Measurements from ENCODE around the gene ADAM29.
"Not testable (repeated sequence)": the region's sequence is repeated elsewhere in the genome, so short reads cannot be mapped to it uniquely, and the experiment has no call there.

The ADAM29 gene

DNA sequence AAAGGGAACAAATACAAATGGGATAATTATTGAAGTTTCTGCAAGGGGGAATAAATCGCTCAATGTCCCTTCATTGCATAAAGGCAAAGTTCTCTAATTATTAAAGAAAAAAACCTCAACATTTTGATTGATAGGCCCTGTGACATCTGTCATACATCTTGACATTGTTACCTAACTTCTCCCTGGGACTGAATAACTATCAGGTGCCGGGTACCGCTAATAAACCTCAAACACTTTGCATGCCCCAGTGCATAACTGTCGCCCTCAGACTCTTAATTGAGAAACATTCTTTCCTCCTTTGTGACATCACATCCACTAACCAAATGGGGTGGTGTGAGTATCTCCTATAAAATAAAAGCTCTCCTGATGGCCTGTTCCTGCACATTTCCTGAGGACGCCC is at the start of gene ADAM29:
Gene ADAM29, plus strand, starts transcription at position 301 of the 400 bp plus-strand sequence. CDS start 57,168 bp downstream, outside the sequence.
- no peak for DNase-seq

DNA sequence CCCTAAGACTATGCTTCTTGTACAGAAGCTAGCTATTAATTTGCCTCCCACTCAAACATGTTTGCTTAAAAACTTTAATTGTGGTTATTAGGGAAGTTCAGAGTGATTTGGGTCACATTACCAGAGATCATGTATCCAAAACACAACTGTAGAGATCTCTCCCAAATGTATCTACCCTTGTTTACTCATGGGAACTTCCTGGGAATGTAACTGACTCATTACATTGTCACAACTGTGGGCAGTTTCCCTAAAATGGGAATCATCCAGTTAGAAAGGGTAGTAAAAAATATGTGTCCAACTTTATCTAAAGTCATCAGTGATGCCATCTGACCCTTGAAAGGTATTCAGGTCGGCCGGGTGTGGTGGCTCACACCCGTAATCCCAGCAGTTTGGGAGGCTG is 48.8 kb upstream of the ADAM29 start:
- DNase-seq = peak in 1 of 3 donors; percentile 0

DNA sequence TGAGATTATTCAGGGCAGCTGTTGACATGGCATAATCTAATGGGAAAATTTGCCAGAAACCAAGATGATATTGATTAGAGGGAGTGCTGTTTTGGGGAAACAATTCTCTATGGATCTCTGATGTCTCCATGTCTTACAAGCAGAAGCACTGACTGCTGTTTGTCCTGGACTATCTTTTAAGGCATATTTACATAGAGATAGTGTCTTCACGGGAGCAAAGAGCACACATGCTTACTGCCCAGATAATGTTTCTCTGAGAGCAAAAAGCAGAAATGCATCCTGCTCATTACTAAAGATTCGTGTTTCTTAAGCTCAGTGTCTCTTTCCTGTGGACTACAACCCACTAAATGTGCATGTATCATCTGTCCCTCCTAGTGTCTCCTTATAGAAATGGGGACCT is 47.8 kb upstream of the ADAM29 start:
- no peak for DNase-seq

- DNase-seq = no peak
Measured at GRCh38 chr4:174871407-174871806, 46.8 kb upstream of the ADAM29 start.

DNA sequence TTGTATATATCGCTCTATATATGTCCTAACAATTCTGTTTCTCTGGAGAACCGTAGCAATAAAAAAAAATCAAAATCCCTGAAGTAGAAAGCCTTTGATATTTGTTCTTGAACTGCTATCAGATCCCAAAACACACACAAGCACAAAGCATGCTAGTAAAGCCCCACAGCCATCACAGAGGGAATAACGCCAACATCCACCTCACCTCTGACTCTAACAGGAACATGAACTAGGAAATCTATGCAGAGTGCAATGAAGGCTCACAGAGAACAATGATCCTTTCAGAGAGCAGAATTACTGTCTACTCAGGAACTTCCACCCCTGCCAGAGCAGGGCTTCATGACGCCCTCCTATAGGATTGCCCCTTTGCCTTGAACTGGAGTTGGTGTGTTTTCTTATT is 45.0 kb upstream of the ADAM29 start:
- DNase-seq = not testable (repeated sequence)

DNA sequence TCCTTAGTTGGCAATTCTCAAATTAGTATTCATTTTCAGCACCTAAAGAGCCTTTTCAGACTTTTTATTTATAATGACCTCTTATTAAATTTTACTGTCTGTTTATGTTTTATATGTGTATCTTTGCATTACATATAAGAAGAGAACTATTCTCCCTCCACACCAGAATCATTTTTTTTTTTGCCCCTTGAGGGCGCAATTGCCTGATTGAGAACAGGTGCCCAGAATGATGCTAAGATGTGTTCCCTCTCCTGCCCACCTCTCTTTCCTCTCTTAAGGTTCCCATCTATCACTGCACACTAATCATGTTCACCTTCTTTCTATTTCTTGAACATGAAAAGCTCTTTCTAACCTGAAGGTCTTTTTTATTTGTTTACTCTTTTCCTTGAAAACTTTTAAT is 44.2 kb upstream of the ADAM29 start:
- DNase-seq = no peak

DNA sequence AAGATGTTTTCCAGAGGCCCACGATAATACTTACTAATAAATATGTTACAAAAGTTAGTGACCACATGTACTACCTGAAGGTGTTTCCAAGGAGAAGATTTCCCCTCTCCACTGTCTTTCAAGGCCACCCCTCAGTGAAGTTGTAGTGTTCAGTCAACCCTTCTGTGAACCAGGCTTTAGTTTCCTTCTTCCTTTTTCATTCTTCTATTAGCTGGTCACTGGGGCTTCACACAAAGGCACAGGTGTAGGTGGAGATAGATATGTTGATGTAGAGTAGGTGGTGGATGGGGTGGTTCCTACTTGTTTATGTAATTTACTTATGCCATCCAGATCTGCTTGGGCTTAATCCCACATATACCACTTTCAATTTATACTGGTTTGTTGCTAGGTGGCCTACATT is 43.3 kb upstream of the ADAM29 start:
- no peak for DNase-seq

DNA sequence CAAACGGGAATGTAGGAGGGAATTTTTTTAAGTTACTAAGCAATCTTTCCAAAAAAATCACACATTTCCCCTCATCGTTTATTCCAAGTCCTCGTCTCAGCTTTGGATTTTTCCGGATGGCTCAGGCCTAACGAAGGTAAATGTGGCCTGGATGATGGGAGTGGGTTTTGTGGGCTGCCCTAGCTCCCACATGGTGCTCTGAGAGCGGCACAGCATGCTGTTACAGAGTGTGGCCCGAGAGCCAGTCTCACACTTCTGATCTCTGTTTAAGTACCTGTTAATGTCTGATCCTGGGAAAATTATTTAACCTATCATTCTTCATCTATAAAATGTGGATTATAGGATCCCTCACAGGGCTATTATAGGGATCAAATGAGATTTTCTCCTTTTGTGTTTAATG is 38.2 kb upstream of the ADAM29 start:
- no peak for DNase-seq

DNA sequence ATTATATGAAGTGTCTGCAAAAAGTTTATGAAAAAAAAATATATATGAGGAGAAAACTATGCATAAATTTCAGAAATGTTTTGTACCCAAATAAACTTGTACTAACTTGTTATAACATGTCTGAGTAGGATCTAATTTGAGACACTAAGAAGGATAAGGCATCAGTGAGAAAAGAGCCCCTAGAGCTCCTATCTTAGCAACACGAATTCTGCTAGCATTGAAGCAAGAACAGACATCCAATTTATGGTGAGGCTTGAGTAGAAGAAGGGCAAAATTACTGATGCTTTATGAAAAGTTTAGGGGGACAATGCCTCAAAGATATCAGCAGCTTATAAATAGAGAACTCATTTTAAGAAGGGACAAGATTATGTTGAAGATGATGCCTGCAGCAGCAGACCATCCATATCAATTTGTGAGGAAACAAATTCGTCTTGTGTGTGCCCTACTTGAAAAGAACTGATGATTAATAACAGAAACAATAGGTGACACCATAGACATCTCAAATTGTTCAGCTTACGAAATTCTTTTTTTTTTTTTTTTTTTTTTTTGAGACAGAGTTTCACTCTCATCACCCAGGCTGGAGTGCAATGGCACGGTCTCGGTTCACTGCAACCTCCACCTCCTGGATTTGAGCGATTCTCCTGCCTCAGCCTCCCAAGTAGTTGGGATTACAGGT is 35.7 kb upstream of the ADAM29 start:
- DNase-seq = no peak

DNA sequence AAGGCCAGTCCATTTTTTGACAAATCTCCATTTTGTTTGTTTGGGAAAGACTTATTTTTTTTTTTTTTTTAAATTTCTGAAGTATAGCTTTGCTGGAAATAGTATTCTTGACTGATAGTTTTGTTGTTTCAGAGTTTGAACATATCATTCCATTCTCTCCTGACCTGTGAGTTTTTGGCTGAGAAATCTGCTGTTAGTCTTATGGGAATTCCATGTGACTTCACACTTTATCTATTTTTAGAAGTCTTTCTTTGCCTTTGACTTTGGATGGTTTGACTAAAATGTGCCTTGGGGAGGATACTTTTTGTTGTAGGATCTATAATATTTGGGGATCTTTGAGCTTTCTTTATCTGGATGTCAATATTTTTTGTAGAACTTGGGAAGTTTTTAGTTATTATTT is 10.7 kb upstream of the ADAM29 start:
- no peak for DNase-seq

GRCh38 chr4:174910271-174910670 is 7.9 kb upstream of the ADAM29 start:
- DNase-seq = no peak

DNA sequence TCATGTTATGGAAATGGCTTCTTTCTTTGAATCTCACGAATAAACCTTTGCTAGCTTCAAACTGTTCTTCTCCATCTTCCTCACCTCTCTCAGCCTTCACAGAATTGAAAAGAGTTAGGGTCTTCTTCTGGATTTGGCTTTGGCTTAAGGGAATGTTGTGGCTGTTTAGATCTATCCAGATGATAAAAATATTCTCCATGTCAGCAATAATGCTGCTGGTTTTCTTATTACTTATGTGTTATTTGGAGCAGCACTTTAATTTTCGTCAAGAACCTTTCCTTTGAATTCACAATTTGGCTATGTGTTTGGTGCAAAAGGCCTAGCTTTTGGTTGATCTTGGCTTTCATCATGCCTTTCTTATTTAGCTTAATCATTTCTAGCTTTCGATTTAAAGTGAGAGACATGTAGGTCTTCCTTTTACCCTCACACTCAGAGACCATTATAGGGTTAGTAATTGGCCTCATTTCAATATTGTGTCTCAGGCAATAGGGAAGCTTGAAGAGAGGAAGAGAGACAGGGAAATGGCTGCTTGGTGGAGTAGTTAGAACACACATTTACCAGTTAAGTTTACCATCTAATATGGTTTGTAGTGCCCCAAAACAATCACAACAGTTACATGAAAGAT is 5.1 kb upstream of the ADAM29 start:
- DNase-seq = no peak

GRCh38 chr4:174919886-174920423 is 1.8 kb downstream of the ADAM29 start:
- DNase-seq = no peak

DNA sequence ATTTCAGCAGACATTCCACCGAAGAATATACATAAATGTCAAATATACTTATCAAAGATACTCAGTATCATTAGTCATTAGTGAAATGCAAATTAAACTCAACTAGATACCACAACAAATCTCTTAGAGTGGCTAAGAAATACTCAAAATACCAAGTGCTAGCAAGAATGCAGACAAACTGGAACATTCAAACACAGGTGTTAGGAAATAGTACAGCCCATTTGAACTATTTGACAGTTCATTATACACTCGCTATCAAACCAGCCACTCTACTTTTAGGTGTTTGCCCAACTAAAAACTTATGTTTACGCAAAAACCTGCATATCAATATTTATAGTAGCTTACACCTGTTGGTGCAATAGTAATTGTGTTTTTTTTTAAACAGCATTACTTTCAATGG is 8.8 kb downstream of the ADAM29 start:
- DNase-seq = no peak

DNA sequence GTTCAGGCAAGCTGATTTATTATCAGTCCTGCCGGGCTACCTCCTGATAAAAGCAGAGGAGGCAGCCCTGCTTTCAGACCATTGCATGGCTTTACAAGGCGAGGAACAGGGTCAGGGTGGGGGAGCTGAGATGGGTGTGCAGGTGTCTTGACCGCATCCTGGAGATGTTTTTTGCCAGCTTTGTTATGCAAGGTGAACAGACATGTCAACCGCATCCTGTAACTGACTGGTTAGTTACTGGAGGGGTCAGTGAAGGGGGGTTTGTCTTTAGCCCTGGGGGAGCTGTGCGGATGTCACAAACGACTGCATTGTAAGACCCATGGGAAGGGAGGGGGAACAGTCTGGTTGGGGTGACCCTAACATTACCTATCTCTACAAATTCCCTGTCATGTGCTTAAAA is 10.0 kb downstream of the ADAM29 start:
- DNase-seq = no peak

DNA sequence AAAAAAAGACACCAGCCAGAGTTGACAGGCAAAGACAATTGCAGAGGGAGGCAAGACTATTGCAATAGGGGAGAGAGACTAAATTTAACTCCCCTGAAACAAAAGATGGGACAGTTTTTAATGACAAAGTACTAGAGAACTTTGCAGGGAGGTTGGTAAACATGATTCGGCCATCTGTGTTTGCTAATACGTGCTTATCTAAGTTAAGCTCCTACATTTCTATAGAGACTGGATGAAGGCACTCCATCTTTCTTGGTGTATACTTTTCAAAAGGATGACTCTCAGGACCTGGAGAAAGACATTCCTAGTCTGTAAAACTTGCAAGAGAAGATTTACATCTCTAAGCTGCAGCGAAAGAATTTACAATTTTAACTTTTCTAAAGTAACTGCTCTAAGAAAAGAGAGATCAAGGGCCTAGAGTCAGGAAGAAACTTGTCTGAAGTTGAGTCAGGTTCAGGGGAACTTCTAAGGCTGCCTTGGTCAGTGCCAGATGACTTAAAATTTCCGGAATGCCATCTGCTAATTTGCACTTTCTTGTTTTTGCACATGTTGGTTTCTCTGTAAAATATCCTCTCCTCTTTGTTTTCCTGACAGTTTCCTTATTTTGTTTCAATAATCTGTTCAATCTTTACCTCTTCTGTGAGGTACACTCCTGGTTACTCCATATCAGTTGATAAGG is 10.6 kb downstream of the ADAM29 start:
- DNase-seq = no peak

- DNase-seq = no peak
Measured at GRCh38 chr4:174929346-174929745, 11.2 kb downstream of the ADAM29 start.

GRCh38 chr4:174930895-174931294 is 12.7 kb downstream of the ADAM29 start:
- no peak for DNase-seq

- no peak for DNase-seq
Measured at GRCh38 chr4:174933083-174933482, 14.9 kb downstream of the ADAM29 start.

DNA sequence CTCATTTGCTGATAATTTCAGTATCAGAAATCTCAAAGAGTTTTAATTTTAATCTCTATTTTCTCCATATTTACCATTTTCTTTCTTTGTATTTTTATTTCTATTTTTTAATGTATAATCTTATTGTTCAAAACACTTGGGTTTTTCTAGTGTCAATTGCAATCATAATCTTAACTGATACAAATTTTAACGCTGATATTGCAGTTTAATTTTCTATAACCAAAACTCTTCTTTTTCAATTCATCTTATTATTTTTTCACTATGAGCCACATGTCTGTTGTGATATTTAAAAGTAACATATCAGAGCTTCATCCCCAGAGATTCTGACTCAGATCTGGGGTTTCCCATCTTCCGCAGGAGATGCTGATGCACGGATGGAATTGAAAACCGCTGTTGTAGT is 16.2 kb downstream of the ADAM29 start:
- no peak for DNase-seq

DNA sequence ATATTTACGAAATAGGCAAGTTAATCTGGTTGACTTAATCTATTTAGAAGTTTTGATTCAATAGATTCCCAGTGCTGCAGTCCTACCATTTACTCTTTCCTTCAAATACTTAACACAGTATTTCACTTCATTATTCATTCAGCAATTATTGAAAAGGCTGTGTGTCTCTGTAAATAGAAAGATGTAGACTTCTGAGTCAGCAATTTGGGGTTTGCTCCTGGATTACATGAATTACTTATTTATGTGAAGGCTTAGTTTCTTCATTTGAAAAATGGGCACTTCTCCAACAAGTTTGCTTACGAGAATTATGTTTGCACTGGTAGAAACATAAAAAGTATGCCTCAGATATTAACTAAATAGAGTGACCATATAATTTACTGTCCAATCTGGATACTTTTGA is 17.4 kb downstream of the ADAM29 start:
- DNase-seq = no peak

- DNase-seq = no peak
Measured at GRCh38 chr4:174940002-174940401, 21.8 kb downstream of the ADAM29 start.

DNA sequence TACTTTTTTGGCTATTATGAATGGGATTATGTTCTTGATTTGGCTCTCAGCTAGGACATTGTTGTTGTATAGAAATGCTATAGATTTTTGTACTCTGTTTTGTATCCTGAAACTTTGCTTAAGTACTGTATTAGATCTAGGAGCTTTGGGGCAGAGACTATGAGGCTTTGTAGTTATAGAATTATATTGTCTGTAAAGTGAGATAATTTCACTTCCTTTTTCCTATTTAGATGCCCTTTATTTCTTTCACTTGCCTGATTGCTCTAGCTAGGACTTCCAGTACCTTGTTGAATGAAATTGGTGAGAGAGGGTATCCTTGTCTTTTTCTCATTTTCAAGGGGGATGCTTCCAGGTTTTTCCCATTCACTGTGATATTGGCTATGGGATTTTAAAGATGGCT is 28.1 kb downstream of the ADAM29 start:
- no peak for DNase-seq

DNA sequence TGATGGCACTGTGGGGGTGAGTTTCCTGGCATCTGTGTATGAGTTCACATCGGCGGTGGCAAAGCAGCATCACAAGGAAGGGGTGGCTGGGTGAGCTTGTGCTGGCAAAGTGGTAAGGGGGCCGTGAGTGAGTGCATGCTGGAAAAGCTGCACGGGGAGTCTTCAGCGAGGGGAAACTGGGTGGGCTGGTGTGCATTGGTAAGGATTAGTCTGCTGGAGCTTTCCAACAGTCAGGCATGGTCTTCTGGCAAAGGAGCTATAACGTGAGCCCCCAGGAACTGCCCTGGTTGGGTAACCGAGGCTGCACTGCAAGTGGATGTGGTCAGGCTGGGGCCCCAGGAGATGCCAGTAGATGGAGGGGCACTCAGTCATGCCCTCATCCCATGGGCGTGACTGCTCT is 30.7 kb downstream of the ADAM29 start:
- no peak for DNase-seq

All from suppressor macrophage treated with lipopolysaccharide for 1 hour (primary cell).